H1 (cell line): ENCODE data around the gene ENTPD6. TPM values are rescaled to one million over a fixed set of nuclear protein-coding genes. Genes with fewer than 3 reads are reported as not detected.

Experiments
- E2F6 ChIP-seq: IDR thresholded peaks from 2 replicates; pipeline ENCODE4 v1.6.1; 2012; ENCODE audit warnings: inconsistent platforms
- SIN3A ChIP-seq, 2 experiments: IDR thresholded peaks in 1 of 2; conservative IDR thresholded peaks in 1 of 2; 2 replicates each; pipeline ENCODE4 v1.6.1; 2011 to 2012; ENCODE audit warnings: low read length in 2 of 2, improper control_type of control experiment in 1 of 2, low read depth in 1 of 2, mild to moderate bottlenecking in 1 of 2
- SP2 ChIP-seq: IDR thresholded peaks from 2 replicates; pipeline ENCODE4 v1.6.1; 2012; ENCODE audit warnings: mild to moderate bottlenecking, low read length, inconsistent platforms
- SP4 ChIP-seq: IDR thresholded peaks from 2 replicates; pipeline ENCODE4 v1.6.1; 2012; ENCODE audit warnings: low read length, inconsistent platforms
- TAF1 ChIP-seq: IDR thresholded peaks from 2 replicates; pipeline ENCODE4 v1.6.1; 2011; ENCODE audit warnings: mild to moderate bottlenecking, low read depth, low read length
- TBP ChIP-seq: IDR thresholded peaks from 2 replicates; pipeline ENCODE4 v1.6.1; 2011; ENCODE audit warnings: low read depth, low read length, improper control_type of control experiment
- polyA plus RNA-seq, 7 experiments: library from polyadenylated mRNA; depleted of rRNA in 3 of 7; stranded (reverse) in 5 of 7; unstranded in 2 of 7; fragments of >200 nt in 5 of 7; fragments of 200-250 nt in 2 of 7; gene quantifications; 1 replicate in 5 of 7; 2 replicates in 1 of 7; 4 replicates in 1 of 7; pipeline versions ENCODE4 v1.2.1 to v1.2.3, GENCODE V29; 2011 to 2013; ENCODE audit warnings: missing spikeins in 2 of 7, mixed read lengths in 2 of 7
- total RNA-seq: library from RNA; stranded (reverse); fragmentation: NEBNext Ultra II Directional; extraction: Animal tissue kit (Norgen Biotek cat#: 25700); gene quantifications from 2 replicates; pipeline ENCODE4 v1.2.1, GENCODE V29; 2021

ENTPD6 gene
- total and polyA plus RNA-seq, 2 of the 8 experiments (the other 6 are each of a cell fraction or from before 2014, with no cell fraction given) = 47.8 to 57.3 TPM

- TF ChIP-seq SIN3A (conservative IDR thresholded peaks at IDR 0.05 in 1 of 2, IDR thresholded peaks at IDR 0.05 in 1 of 2; ENCODE audit: low read depth in 1 of 2, low read length in 2 of 2) (no peak), TBP (no peak), SP2 (no peak), TAF1 (no peak), E2F6 (no peak), SP4 (no peak)
Observed at GRCh38 chr20:25237610-25238318, 42.3 kb downstream of the ENTPD6 start (continued).
